GM21529 (cell line): ENCODE measurements around the gene ZNF407.

Source experiments
- ATAC-seq: cut with Tn5 transposase; IDR thresholded peaks from one replicate; pipeline ENCODE4 v1.9.1; 2021; ENCODE audit not compliant: unreplicated experiment

Gene ZNF407

GRCh38 chr18:75037689-75037955 is 440.0 kb downstream of the ZNF407 start:
- no peak for ATAC-seq

GRCh38 chr18:75041586-75041985 is 443.9 kb downstream of the ZNF407 start:
- no peak for ATAC-seq

DNA sequence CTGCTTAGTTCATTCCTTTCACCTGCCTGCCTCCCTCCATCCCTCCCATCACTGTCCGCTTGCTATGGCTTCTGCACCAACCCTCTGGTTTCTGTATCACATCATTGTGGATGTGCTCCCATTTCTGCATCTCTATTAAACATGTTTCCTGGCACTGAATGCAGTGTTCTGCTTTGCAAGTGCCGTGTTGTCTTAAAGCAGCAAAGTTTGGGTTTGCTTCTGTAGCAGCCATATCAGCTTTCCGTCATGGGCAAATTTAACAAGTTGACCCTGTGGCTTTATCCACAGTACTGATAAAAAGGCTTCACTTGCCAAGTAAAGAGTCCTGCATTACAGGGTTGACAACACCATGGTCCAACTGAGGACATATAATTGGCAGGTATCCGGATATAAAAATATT is 445.8 kb downstream of the ZNF407 start:
- ATAC-seq = no peak

DNA sequence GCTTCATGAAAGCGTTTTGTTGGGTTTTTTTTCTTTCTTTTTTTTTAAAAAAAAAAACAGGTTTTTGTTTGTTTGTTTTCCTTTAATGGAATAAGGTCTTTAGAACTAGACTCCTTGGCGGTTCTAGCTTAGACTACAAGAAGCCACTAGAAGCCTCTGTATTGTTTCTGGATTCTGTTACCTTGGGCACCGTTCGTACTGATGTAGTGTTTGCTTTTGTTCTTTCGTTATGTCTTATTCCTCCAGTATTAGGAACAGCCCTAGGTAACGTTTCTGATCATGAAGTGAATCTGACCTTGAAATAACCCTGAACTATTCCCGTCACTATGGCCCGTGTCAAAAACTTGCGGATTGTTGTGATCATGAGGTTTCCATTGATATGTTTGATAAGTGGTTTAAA is 446.6 kb downstream of the ZNF407 start:
- ATAC-seq = no peak

DNA sequence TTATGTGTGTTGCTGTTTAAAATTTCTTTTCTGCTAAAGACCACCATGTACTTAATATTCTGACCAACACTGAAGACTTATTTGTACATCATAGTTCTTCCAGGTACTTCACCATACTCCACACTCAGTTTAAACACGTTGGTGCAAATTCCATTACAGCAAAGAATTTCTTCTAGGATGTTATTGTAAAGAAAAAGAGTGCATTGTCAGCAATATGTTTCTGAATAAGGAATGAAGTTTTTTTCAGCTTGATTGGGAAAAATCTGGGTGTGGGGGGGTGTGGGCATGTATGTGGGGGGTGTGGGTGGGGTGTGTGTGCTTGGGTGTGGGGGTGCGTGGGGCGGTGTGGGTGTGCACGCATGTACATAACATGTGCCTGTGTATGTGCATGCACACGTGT is 447.1 kb downstream of the ZNF407 start:
- no peak for ATAC-seq

DNA sequence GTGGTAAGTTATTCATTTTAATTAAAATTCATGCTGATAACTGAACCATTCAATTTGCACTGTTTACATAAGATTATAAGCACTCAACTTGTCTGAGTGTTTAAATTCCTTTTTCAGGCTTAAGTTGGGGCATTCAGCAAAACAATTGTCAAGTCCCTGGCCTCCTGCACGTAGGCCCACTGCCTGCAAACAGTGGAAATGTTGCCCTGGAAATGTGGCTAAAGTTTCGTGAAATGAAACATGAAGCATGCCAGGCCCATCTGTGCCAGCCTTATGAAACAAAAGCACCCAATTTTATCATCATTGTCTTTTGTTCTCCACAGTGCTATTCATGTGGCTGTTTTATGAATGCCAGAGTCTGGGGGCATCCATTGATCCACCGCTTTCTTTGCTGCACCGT is 447.6 kb downstream of the ZNF407 start:
- no peak for ATAC-seq

DNA sequence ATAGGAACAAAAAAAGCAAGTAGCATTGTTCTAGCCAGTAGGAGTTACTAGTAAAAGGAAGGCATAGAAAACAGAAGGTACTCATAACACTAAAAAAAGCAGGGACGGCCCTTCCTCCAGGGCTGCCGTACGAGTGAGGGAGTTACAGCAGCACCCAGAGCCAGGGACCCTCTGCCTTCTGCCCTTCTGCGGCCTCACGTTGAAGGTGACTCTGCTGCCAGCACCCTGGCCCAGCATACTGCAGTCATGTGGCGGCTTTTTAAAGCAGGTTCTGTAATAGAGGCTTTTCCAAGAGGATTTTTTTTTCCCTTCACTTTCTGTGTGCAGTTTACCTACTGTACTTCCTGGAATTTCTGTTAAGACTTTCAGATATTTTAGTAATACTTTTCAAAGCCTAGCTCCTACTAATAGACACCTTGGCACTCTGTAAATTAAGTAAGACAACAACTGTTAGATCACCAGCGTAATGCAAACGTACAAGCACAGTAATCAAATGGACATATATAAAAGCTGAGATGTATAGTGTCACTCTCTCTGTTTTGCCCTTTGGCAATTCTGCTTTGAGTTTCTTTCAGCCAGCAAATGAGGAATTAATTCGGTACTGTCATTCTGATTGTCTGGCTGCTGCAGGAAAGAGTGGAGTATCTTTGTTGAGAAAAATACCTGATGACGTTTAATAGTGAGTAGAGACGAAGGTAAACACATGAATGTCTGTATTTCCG is 449.7 kb downstream of the ZNF407 start:
- no peak for ATAC-seq

- no peak for ATAC-seq
Measured at GRCh38 chr18:75048776-75049454, 451.2 kb downstream of the ZNF407 start.

DNA sequence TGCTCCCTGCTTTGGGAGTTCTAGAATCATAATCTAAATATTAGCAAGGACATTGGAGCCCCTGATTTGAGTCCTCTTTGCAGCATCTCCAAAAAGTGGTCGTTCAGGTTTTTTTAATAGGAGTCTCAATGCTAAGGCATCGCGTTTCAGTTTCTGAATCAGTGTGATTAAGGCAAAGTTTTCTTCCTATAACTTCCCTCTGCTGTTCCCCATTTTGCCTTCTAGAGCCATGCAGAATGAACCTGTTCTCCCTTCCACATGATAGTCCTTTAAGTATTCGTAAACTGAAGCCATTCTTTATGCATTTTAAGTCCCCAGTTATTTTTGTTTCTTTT is 451.8 kb downstream of the ZNF407 start:
- ATAC-seq = no peak

- no peak for ATAC-seq
Measured at GRCh38 chr18:75051757-75052156, 454.1 kb downstream of the ZNF407 start.

- ATAC-seq = no peak
Measured at GRCh38 chr18:75052475-75052874, 454.8 kb downstream of the ZNF407 start.

GRCh38 chr18:75053028-75053629 is 455.5 kb downstream of the ZNF407 start:
- no peak for ATAC-seq

DNA sequence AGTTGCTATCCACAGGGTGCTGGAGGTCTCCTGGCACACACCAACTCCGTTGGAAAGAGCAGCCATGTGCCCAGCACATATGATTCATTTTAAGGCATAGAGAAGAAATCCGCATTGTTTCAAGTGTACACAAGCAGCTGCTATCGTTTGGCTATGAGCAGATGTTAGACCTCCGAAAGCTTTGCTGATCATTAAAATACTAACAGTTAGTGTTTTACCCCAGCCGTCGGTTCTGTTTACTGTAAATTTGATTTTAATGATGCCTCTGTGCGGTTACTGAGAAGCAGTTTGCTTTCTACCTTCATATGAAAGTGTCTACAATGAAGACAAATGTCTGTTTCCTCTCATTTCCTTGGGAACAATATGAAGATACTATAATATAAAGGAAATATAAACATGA is 456.4 kb downstream of the ZNF407 start:
- no peak for ATAC-seq

- no peak for ATAC-seq
Measured at GRCh38 chr18:75054611-75055010, 456.9 kb downstream of the ZNF407 start.

GRCh38 chr18:75057169-75057960 is 459.7 kb downstream of the ZNF407 start:
- ATAC-seq = no peak

DNA sequence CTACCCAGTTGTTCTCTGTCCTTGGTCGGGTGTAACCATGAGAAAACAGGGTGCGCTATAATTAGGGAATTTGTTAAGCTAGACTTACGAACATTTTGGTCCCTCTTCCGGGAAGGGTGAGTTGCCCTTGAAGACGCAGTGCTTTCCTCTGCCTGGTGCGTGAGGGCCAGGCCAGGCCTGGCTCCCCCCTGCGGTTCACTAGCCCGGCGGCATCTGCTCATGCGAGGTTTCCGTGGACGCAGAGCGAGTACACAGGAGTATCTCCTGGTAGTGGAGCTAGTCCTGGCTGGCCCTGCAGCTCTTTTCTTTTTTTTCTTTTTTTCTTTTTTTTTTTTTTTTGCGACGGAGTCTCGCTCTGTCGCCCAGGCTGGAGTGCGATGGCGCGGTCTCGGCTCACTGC is 462.5 kb downstream of the ZNF407 start:
- no peak for ATAC-seq

DNA sequence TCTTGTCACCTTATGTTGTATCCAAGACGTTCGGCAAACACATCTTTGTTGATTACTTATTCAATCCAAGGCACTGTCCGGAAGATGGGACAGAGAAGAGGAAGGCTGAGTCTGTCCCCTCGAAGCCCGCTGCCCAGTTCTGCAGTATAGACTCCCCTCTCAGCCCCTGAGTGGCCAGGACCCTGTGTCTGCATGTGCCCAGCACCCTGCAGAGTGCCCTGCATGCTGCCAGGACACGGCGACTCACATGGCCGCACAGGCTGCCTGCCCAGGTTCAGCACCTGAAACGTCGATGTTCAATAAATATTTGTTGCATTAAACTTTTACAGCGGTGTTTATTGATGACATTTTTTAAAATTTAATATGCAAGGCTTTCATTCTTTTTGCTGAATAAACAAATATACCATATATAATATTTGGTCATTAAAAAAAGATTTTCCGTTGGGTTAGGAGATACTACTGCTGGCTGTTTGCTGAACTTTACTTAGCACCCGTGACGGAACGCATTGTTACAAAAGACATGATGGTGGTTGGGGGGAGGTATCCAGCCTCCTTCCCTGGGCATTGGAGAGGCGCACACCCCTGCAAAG is 464.7 kb downstream of the ZNF407 start:
- ATAC-seq = no peak

- no peak for ATAC-seq
Measured at GRCh38 chr18:75063196-75063595, 465.5 kb downstream of the ZNF407 start.

DNA sequence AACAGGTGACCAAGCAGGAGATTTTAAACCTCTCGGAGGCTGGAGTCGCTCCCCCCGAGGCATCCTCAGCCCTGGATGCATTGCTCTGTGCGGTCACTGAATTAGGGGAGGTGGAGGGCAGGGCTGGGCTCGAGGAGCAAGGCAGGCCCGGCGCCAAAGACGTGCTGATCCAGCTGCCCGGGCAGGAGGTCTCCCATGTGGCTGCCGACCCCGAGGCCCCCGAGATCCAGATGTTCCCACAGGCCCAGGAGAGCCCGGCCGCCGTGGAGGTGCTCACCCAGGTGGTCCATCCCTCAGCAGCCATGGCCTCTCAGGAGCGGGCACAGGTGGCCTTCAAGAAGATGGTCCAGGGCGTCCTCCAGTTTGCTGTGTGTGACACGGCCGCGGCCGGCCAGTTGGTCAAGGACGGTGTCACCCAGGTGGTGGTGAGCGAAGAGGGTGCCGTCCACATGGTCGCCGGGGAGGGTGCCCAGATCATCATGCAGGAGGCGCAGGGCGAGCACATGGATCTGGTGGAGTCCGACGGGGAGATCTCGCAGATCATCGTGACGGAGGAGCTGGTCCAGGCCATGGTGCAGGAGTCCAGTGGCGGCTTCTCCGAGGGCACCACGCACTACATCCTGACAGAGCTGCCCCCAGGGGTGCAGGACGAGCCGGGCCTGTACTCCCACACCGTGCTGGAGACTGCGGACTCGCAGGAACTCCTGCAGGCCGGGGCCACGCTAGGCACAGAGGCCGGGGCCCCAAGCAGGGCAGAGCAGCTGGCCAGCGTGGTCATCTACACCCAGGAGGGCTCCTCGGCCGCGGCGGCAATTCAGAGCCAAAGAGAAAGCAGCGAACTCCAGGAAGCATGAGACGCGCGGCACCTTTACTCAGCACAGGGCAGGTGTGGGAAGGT is 466.2 kb downstream of the ZNF407 start:
- no peak for ATAC-seq

GRCh38 chr18:75064513-75064905 is 466.8 kb downstream of the ZNF407 start:
- ATAC-seq = no peak
